B cell (primary cell): ENCODE measurements around the gene MMP21.

Experiments
- CTCF ChIP-seq: fragments of 200-600 bp; IDR thresholded peaks from one replicate; pipeline ENCODE4 v1.8.0; 2022; ENCODE audit warnings: antibody characterized with exemption, mild to moderate bottlenecking
- EZH2 ChIP-seq: IDR thresholded peaks from 2 replicates; pipeline ENCODE4 v1.6.1; 2012; ENCODE audit warnings: borderline replicate concordance, low read depth, mild to moderate bottlenecking, moderate library complexity, low read length; ENCODE audit not compliant: insufficient read depth, poor library complexity, severe bottlenecking

GRCh38 chr10:125721035-125721434 lies 54.6 kb downstream of the MMP21 start:
- TF ChIP-seq CTCF, result no peak
- no peak for TF ChIP-seq EZH2
